Spleen (tissue), 7 donors: ENCODE measurements around the gene SCRN3.

Experiments
- CTCF ChIP-seq, 11 experiments: fragments of 200-600 bp in 7 of 11; fragments of 450-650 bp in 4 of 11; sonication (generic) in 4 of 11; IDR thresholded peaks in 8 of 11; conservative IDR thresholded peaks in 3 of 11; 1 replicate in 7 of 11; 2 replicates in 4 of 11; pipeline versions ENCODE4 v1.4.0 to v1.8.0; 2016 to 2021; ENCODE audit warnings: antibody characterized with exemption in 11 of 11, inconsistent platforms in 4 of 11, mild to moderate bottlenecking in 1 of 11
- POLR2A ChIP-seq, 3 donors: fragments of 450-650 bp; IDR thresholded peaks; one replicate each; pipeline ENCODE4 v1.5.1; 2017; ENCODE audit warnings: antibody characterized with exemption in 3 of 3, mild to moderate bottlenecking in 1 of 3
- POLR2AphosphoS5 ChIP-seq, 3 donors: sonication (generic); formaldehyde crosslinking; IDR thresholded peaks; one replicate each; pipeline ENCODE4 v1.5.1; 2017; ENCODE audit warnings: antibody characterized with exemption in 3 of 3
- donor health status: DM: no; HTN: no; CAD: no; lungs with moderate emphysema.
- donor health status: DM: no; HTN: no; CAD: no.
- donor health status: DM: no; HTN: no; CAD: no.

GRCh38 chr2:174368691-174369090 lies 26.8 kb upstream of the SCRN3 start:
- no peak for TF ChIP-seq CTCF (IDR thresholded peaks at IDR 0.05 in 8 of 11, conservative IDR thresholded peaks at IDR 0.05 in 3 of 11)
- TF ChIP-seq POLR2A (IDR thresholded peaks at IDR 0.05) = no peak
- no peak for TF ChIP-seq POLR2AphosphoS5 (IDR thresholded peaks at IDR 0.05)
